Upper lobe of left lung (tissue), 6 donors: Measurements from ENCODE around the gene AEBP2. TPM values are rescaled to one million over a fixed set of nuclear protein-coding genes. Genes with fewer than 3 reads are reported as not detected.

Experiments
- ATAC-seq, 2 donors: fragments of 200-7000 bp; cut with Tn5 transposase; one replicate each; pipeline ENCODE4 v1.9.1; 2022; ENCODE audit warnings: mild to moderate bottlenecking in 2 of 2, moderate library complexity in 2 of 2; ENCODE audit not compliant: low FRiP score in 2 of 2
- DNase-seq, 2 donors: peaks; one replicate each; pipeline ENCODE4 v3.0.0-alpha.2; 2019 to 2020
- H3K27ac ChIP-seq, 4 donors: fragments of 200-600 bp; sonication (generic); one replicate each; pipeline ENCODE4 v1.5.1; 2016 to 2019
- H3K27me3 ChIP-seq, 4 donors: fragments of 200-600 bp; sonication (generic); one replicate each; pipeline ENCODE4 v1.5.1; 2017 to 2019
- H3K36me3 ChIP-seq, 4 donors: fragments of 200-600 bp; sonication (generic); one replicate each; pipeline ENCODE4 v1.5.1; 2016 to 2019
- H3K4me1 ChIP-seq, 4 donors: fragments of 200-600 bp; sonication (generic); one replicate each; pipeline ENCODE4 v1.5.1; 2018 to 2019
- H3K4me3 ChIP-seq, 4 donors: fragments of 200-600 bp; sonication (generic); one replicate each; pipeline ENCODE4 v1.5.1; 2017 to 2019; ENCODE audit warnings: mild to moderate bottlenecking in 2 of 4, moderate library complexity in 1 of 4
- H3K9me3 ChIP-seq, 4 donors: fragments of 200-600 bp; sonication (generic); one replicate each; pipeline ENCODE4 v1.5.1; 2018 to 2019
- EP300 ChIP-seq, 4 donors: sonication (generic); formaldehyde crosslinking; IDR thresholded peaks; one replicate each; pipeline ENCODE4 v1.5.1; 2017; ENCODE audit warnings: antibody characterized with exemption in 4 of 4, control low read depth in 2 of 4
- POLR2A ChIP-seq, 4 donors: fragments of 450-650 bp; IDR thresholded peaks; one replicate each; pipeline ENCODE4 v1.5.1; 2016 to 2017; ENCODE audit warnings: antibody characterized with exemption in 4 of 4, mild to moderate bottlenecking in 2 of 4
- POLR2AphosphoS5 ChIP-seq, 2 donors: sonication (generic); formaldehyde crosslinking; IDR thresholded peaks; one replicate each; pipeline ENCODE4 v1.5.1; 2017; ENCODE audit warnings: antibody characterized with exemption in 2 of 2
- WGBS, 2 donors: methylation state at CpG; one replicate each; pipeline ENCODE4 v1.1.5; 2017 to 2018; 5-methylcytosine and 5-hydroxymethylcytosine counted together
- total RNA-seq, 6 donors: library from RNA; depleted of rRNA in 4 of 6; stranded (reverse); fragments of >200 nt in 4 of 6; gene quantifications; one replicate each; pipeline versions ENCODE4 v1.1.0 to v1.2.1, GENCODE V29; 2016 to 2021
- TF ChIP-seq, protein P1 (sequence below), 6 experiments: fragments of 450-650 bp in 4 of 6; fragments of 200-600 bp in 2 of 6; sonication (generic) in 2 of 6; IDR thresholded peaks; one replicate each; pipeline ENCODE4 v1.5.1; 2016 to 2019; ENCODE audit warnings: antibody characterized with exemption in 6 of 6
- donor health status: DM: no; HTN: no; CAD: no; lungs with moderate emphysema.
- donor health status: DM: no; HTN: yes; CAD: no; lungs with severe emphysema.

AEBP2 gene
- total RNA-seq, 6 donors from 2014 or later = 27.7 to 73.9 (median 40.6) TPM

GRCh38 chr12:19490908-19491307, 51.6 kb downstream of the AEBP2 start:
- WGBS, 2 donors = 63 to 67% methylated on average over 3 of the region's 3 CpGs
- Histone ChIP-seq H3K36me3 (peaks cover 0 to 21% (median under 1%) of the 10 kb centered on the region in 4 donors), H3K4me1 (peaks cover 0 to 4% (median 2%) of the 10 kb centered on the region in 4 donors), H3K27ac (no peak overlapping the region), H3K27me3 (no peaks in the 10 kb centered on the region), H3K4me3 (no peak overlapping the region), H3K9me3 (no peaks in the 10 kb centered on the region)
- ATAC-seq (no peak), DNase-seq (no peak)
- TF ChIP-seq POLR2A (IDR thresholded peaks at IDR 0.05) (no peak), EP300 (IDR thresholded peaks at IDR 0.05) (no peak), POLR2AphosphoS5 (IDR thresholded peaks at IDR 0.05) (no peak)
- TF ChIP-seq, protein P1, sequence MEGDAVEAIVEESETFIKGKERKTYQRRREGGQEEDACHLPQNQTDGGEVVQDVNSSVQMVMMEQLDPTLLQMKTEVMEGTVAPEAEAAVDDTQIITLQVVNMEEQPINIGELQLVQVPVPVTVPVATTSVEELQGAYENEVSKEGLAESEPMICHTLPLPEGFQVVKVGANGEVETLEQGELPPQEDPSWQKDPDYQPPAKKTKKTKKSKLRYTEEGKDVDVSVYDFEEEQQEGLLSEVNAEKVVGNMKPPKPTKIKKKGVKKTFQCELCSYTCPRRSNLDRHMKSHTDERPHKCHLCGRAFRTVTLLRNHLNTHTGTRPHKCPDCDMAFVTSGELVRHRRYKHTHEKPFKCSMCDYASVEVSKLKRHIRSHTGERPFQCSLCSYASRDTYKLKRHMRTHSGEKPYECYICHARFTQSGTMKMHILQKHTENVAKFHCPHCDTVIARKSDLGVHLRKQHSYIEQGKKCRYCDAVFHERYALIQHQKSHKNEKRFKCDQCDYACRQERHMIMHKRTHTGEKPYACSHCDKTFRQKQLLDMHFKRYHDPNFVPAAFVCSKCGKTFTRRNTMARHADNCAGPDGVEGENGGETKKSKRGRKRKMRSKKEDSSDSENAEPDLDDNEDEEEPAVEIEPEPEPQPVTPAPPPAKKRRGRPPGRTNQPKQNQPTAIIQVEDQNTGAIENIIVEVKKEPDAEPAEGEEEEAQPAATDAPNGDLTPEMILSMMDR (IDR thresholded peaks at IDR 0.05) = no peak

- ATAC-seq (no peak), DNase-seq (no peak)
- peaks cover 0 to 26% (median under 1%) of the 10 kb centered on the region in 4 donors for H3K36me3 ChIP-seq
- no peaks in the 10 kb centered on the region for H3K9me3 ChIP-seq
- H3K4me1 ChIP-seq = peaks cover 0 to 4% (median 2%) of the 10 kb centered on the region in 4 donors
- TF ChIP-seq POLR2A (IDR thresholded peaks at IDR 0.05) (no peak), EP300 (IDR thresholded peaks at IDR 0.05) (no peak), POLR2AphosphoS5 (IDR thresholded peaks at IDR 0.05) (no peak)
- TF ChIP-seq, protein P1 (IDR thresholded peaks at IDR 0.05) = no peak
- no peaks in the 10 kb centered on the region for H3K27me3 ChIP-seq
- H3K4me3 ChIP-seq = no peak overlapping the region
- no peak overlapping the region for H3K27ac ChIP-seq
- 76 to 84% methylated on average over 3 of the region's 3 CpGs for WGBS, 2 donors
Measured at GRCh38 chr12:19491863-19492262, 52.6 kb downstream of the AEBP2 start.

- WGBS, 2 donors = 91 to 92% methylated on average over 5 of the region's 5 CpGs
- ATAC-seq (no peak), DNase-seq (no peak)
- TF ChIP-seq, protein P1 (IDR thresholded peaks at IDR 0.05) = no peak
- TF ChIP-seq EP300 (IDR thresholded peaks at IDR 0.05) (no peak), POLR2A (IDR thresholded peaks at IDR 0.05) (no peak), POLR2AphosphoS5 (IDR thresholded peaks at IDR 0.05) (no peak)
- Histone ChIP-seq H3K36me3 (peaks cover 0 to 26% (median 6%) of the 10 kb centered on the region in 4 donors), H3K4me3 (no peak overlapping the region), H3K4me1 (peaks cover 0 to 8% (median 2%) of the 10 kb centered on the region in 4 donors), H3K27me3 (no peaks in the 10 kb centered on the region), H3K27ac (no peak overlapping the region), H3K9me3 (no peaks in the 10 kb centered on the region)
Measured at GRCh38 chr12:19496219-19496878, 57.1 kb downstream of the AEBP2 start.

- WGBS, 2 donors = 33 to 39% methylated on average over 2 of the region's 2 CpGs
- no peak for DNase-seq
- ATAC-seq = no peak
- peaks cover 0 to 8% (median 2%) of the 10 kb centered on the region in 4 donors for H3K4me1 ChIP-seq
- no peak overlapping the region for H3K4me3 ChIP-seq
- H3K36me3 ChIP-seq = peaks cover 0 to 33% (median 7%) of the 10 kb centered on the region in 4 donors
- H3K27me3 ChIP-seq = no peaks in the 10 kb centered on the region
- TF ChIP-seq POLR2A (IDR thresholded peaks at IDR 0.05) (no peak), POLR2AphosphoS5 (IDR thresholded peaks at IDR 0.05) (no peak), EP300 (IDR thresholded peaks at IDR 0.05) (no peak)
- TF ChIP-seq, protein P1 (IDR thresholded peaks at IDR 0.05) = no peak
- no peak overlapping the region for H3K27ac ChIP-seq
- no peaks in the 10 kb centered on the region for H3K9me3 ChIP-seq
Measured at GRCh38 chr12:19498099-19498498, 58.8 kb downstream of the AEBP2 start.

DNA sequence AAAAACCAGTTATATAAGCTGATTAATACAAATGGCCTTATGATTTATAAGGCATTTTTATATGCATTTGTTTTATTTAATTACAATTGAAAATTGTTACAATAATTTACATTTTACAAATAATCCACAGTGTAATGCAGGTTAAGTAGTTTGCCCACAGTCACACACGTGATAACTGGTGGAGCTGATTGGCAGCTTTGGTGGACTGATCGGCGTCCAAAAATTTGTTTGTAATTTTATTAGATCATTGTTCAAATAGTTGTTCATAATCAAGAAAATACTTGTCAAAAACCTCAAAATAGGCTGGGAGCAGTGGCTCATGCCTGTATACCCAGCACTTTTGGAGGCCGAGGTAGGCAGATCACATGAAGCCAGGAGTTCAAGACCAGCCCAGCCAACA, 59.7 kb downstream of the AEBP2 start:
- DNase-seq = no peak
- H3K9me3 ChIP-seq = no peaks in the 10 kb centered on the region
- no peak for ATAC-seq
- no peak overlapping the region for H3K27ac ChIP-seq
- H3K4me3 ChIP-seq = no peak overlapping the region
- 70 to 84% methylated on average over 4 of the region's 4 CpGs for WGBS, 2 donors
- no peaks in the 10 kb centered on the region for H3K27me3 ChIP-seq
- TF ChIP-seq EP300 (IDR thresholded peaks at IDR 0.05) (no peak), POLR2A (IDR thresholded peaks at IDR 0.05) (no peak), POLR2AphosphoS5 (IDR thresholded peaks at IDR 0.05) (no peak)
- TF ChIP-seq, protein P1 (IDR thresholded peaks at IDR 0.05) = no peak
- H3K36me3 ChIP-seq = peaks cover 0 to 35% (median 7%) of the 10 kb centered on the region in 4 donors
- H3K4me1 ChIP-seq = peaks cover 0 to 8% (median 2%) of the 10 kb centered on the region in 4 donors
